Measurements from ENCODE around the gene RAD52. TPM values are rescaled to one million over a fixed set of nuclear protein-coding genes. Genes with fewer than 3 reads are reported as not detected.

RAD52 gene
- total RNA-seq, 2 donors from 2014 or later, result 10.5 to 13.5 TPM

DNA sequence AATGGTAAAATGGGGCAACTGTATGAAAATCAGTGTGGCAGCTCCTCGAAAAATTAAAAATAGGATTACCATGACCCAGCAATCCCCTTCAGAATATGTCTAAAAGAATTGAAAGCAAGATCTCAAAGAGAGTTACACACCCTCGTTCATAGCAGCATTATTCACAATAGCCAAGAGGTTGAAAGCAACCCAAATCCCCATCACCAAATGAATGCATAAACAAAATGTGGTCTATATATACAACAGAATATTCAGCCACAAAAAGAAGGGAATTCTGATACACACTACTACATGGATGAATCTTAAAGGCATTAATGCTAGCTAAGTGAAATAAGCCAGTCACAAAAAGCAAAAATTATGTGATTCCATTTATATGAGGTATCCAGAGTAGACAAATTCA, 27.2 kb downstream of the RAD52 start:
- Histone ChIP-seq H3K4me1 (no peaks in the 10 kb centered on the region), H3K9me3 (no peaks in the 10 kb centered on the region), H3K36me3 (replicated peaks in 1 of 2; ENCODE audit: insufficient read depth in 1 of 2, low read depth in 2 of 2) (peaks cover 0 to 18% of the 10 kb centered on the region in 2 donors), H3K27ac (no peak overlapping the region), H3K4me3 (no peak overlapping the region), H3K27me3 (no peaks in the 10 kb centered on the region)
- no peak for ATAC-seq
- no peak for DNase-seq
- intact Hi-C loops (cut with DNase I), result no loop called here
- WGBS, 2 donors, result 76 to 82% methylated on average over 2 of the region's 2 CpGs
- TF ChIP-seq POLR2A (IDR thresholded peaks at IDR 0.05) (no peak), CTCF (IDR thresholded peaks at IDR 0.05) (no peak)

GRCh38 chr12:920676-921075, 28.8 kb downstream of the RAD52 start:
- Histone ChIP-seq H3K4me3 (no peak overlapping the region), H3K27ac (no peak overlapping the region), H3K27me3 (no peaks in the 10 kb centered on the region), H3K9me3 (no peaks in the 10 kb centered on the region), H3K36me3 (replicated peaks in 1 of 2; ENCODE audit: insufficient read depth in 1 of 2, low read depth in 2 of 2) (peaks cover 0 to 20% of the 10 kb centered on the region in 2 donors), H3K4me1 (no peaks in the 10 kb centered on the region)
- no peak for ATAC-seq
- WGBS, 2 donors, result 83 to 92% methylated on average over 1 of the region's 1 CpG
- intact Hi-C loops (cut with DNase I), result no loop called here
- DNase-seq, result no peak
- TF ChIP-seq POLR2A (IDR thresholded peaks at IDR 0.05), result no peak
- TF ChIP-seq CTCF (IDR thresholded peaks at IDR 0.05), result no peak

DNA sequence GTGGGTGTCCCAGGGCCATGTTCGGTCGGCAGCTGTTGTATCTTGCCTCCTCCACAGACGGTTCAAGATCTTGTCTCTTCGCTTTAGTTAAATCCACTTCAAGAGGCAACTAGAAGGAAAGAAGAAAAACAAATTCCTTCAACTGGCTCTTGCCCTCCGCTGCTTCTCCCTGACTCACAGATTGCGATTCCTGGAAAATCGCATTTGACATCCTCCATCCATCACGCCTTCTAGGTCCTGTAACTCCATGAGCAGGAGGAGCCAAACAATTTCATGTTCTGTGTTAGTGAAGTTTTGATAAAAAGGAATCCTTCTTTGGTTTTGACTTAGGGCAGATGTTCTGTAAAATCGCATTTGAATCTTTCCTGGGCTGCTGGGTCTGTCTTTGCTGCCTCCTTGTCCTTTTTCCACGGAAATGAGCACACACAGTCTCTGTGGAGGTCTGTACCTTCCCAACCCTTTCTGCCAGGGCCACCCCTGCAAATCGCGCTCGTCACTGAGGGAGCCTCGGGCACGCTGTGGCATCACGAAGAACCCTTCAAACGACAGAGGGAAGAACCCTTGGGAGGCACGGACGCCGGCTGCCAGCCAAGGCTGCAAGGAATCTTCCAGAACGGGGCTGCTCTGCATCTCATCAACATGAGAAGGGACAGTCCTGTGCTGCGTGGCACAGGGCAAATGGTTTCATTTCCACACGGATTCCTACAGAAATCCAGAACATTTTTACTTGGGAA, 32.6 kb downstream of the RAD52 start:
- DNase-seq (no peak), ATAC-seq (no peak)
- no peaks in the 10 kb centered on the region for H3K27me3 ChIP-seq
- no peak overlapping the region for H3K27ac ChIP-seq
- peaks cover 8 to 14% of the 10 kb centered on the region in 2 donors for H3K36me3 ChIP-seq (replicated peaks in 1 of 2; ENCODE audit: insufficient read depth in 1 of 2, low read depth in 2 of 2)
- no peaks in the 10 kb centered on the region for H3K9me3 ChIP-seq
- intact Hi-C loops (cut with DNase I), result no loop called here
- TF ChIP-seq CTCF (IDR thresholded peaks at IDR 0.05) (no peak), POLR2A (IDR thresholded peaks at IDR 0.05) (no peak)
- WGBS, 2 donors, result 91% methylated on average over 23 of the region's 23 CpGs
- no peaks in the 10 kb centered on the region for H3K4me1 ChIP-seq
- no peak overlapping the region for H3K4me3 ChIP-seq

DNA sequence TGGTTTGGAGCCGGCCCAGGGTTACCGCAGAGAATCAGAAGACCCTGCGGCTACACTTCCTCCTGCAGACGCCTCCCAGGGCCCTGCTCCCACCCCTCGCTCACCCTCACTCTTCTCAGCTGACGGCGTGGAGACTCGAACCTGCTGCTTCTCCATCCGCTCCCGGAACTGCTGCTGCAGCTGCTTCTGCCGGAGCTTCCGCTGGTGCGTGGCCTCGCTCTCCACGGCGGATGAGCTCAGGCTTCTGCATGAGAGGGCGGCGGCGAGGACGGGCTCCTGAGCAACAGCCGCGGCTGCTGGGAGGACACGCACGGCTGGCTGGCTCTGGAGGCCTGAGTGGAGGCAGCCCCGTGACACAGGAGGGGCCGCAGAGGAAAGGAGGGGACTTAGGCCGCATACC, 33.3 kb downstream of the RAD52 start:
- H3K9me3 ChIP-seq, result no peaks in the 10 kb centered on the region
- DNase-seq (no peak), ATAC-seq (no peak)
- peaks cover 8 to 14% of the 10 kb centered on the region in 2 donors for H3K36me3 ChIP-seq (replicated peaks in 1 of 2; ENCODE audit: insufficient read depth in 1 of 2, low read depth in 2 of 2)
- H3K4me1 ChIP-seq, result peaks cover 4% of the 10 kb centered on the region
- 90 to 91% methylated on average over 5 to 16 of the region's 27 CpGs for WGBS, 2 donors
- no peak overlapping the region for H3K27ac ChIP-seq
- TF ChIP-seq POLR2A (IDR thresholded peaks at IDR 0.05) (no peak), CTCF (IDR thresholded peaks at IDR 0.05) (no peak)
- intact Hi-C loops (cut with DNase I), result no loop called here
- no peaks in the 10 kb centered on the region for H3K27me3 ChIP-seq
- no peak overlapping the region for H3K4me3 ChIP-seq

- intact Hi-C loops (cut with DNase I), result no loop called here
- WGBS, 2 donors, result 68 to 95% methylated on average over 5 of the region's 5 CpGs
- peaks cover 8 to 14% of the 10 kb centered on the region in 2 donors for H3K36me3 ChIP-seq (replicated peaks in 1 of 2; ENCODE audit: insufficient read depth in 1 of 2, low read depth in 2 of 2)
- TF ChIP-seq CTCF (IDR thresholded peaks at IDR 0.05) (no peak), POLR2A (IDR thresholded peaks at IDR 0.05) (no peak)
- DNase-seq (no peak), ATAC-seq (no peak)
- no peaks in the 10 kb centered on the region for H3K27me3 ChIP-seq
- H3K4me3 ChIP-seq, result no peak overlapping the region
- H3K4me1 ChIP-seq, result peaks cover 7% of the 10 kb centered on the region
- H3K27ac ChIP-seq, result no peak overlapping the region
- H3K9me3 ChIP-seq, result no peaks in the 10 kb centered on the region
Measured at GRCh38 chr12:915090-915489, 34.4 kb downstream of the RAD52 start.

All from body of pancreas (tissue), 4 donors.